Stimulated activated CD4-positive, alpha-beta T cell treated with anti-CD3 and anti-CD28 coated beads, TNF-alpha, amount 100 ng/mL, for 1 hour (primary cell): ENCODE data around the gene INPP4A.

ENCODE experiments used
- DNase-seq, 3 donors: peaks; one replicate each; pipeline ENCODE4 v3.0.0-alpha.2; 2020; ENCODE audit warnings: low read depth in 3 of 3, low spot score in 1 of 3

Gene INPP4A

GRCh38 chr2:98608962-98609604, 164.4 kb downstream of the INPP4A start:
- no peak for DNase-seq

DNA sequence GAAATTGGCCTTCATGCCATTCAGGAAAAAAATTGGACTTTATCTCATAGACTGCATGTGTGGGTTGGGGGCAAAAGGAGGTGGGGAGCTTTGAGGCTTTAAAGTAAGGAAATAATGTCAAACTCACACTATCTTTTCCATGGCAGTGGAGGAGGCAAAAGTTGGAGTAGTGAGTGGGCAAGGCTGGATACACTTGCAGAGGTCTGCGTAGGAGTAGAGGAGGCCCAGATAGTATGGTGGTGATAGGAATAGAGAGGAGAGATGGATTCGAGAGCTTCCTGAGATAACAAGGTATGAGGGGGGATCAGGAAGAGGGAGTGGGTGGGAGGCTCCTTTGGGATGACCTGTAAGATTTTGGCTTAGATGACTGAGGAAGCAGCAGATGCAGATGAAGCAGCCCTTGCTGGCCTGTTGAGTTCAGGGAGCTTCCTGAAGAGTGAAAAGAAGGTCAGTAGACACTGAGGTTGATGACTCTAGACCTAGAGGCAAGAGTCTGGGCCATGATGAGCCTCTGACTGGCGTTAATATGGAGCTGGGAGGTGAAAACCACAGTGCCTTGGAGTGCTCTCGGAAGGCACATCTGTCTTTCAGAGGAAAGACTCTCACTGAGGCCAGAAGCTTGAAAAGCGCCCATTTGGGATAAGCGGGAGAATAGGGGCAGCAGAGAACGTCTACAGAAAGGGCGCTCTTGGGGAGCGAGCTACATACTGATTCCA, 169.5 kb downstream of the INPP4A start:
- no peak for DNase-seq

DNA sequence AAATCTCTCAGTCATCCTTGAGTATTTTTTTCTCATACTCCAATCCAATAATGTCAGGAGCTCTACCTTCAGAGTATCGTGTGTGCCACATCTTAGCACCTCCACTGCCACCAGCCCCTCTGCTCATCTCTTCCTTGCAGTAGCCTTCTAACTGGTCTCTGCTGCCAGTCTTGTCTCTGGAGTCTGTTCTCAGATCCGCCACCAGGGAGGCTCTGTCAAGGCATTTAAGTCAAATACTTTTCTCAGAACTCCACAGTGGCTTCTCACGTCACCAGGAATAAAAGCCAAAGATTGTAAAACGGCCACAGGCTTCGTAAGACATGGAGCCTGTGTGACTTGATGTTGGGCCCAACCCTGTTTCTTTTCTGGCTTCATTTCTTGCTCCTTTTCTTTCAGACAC, 170.8 kb downstream of the INPP4A start:
- DNase-seq = no peak

DNA sequence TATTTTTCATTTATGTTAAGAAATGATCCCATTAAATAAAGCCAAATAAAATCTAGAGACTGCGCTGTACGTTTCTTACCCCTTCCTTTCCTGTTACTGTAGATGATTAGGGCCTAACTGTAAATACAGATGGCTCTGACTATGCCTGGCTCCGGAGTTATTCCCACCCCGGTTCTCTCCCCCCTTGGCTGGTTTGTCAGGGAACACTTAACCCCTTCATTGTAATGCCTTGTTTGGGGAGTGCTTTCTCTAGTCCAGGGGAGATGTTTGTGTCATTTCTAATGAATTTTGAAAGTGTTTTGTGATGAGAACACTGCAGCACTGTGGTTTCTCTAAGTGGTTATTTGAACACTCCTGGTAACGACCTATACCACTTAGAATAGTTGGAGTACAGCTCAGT, 172.5 kb downstream of the INPP4A start:
- DNase-seq = no peak

DNA sequence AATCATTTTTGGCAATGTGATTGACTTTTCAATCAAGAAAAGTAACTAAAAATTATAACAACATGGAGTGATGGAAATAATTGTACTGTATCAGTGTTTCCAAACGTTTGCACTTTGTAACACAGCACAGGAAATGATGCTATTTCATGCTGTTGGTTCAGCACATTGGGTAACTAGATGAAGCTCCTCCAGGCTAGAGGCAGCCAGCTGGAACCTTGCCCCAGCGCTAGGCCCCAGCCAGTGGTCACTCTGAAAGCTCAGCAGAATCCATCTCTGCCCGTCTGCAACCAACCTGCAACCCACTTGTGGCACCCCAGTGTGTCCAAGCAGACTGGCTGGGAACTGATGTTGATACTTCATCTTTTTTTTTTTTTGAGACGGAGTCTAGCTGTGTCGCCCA, 179.0 kb downstream of the INPP4A start:
- no peak for DNase-seq

DNA sequence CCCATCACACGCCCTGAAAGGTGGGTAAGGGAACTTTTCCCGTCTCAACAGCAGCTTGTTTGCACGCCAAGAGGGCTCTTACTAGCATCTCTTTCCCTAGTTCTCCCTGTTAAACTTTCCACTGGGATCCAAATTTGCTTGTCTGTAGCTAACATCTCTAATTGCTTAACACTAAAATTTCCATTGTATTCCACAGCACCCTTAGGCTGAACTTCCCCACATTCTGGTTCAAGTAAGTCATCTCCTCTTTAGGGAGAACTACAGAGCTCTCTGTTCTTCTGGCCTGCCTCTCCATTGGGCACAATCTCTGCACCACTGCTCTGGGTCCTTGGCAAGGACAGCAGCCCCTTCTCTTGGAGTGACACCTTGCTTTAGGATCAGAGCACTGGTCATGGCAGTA, 187.7 kb downstream of the INPP4A start:
- DNase-seq = no peak

GRCh38 chr2:98634406-98635092, 189.9 kb downstream of the INPP4A start:
- DNase-seq = peak in 1 of 3 donors; percentile 20

- DNase-seq = peak in 1 of 3 donors; percentile 15
Observed at GRCh38 chr2:98637401-98638147, 192.9 kb downstream of the INPP4A start.

DNA sequence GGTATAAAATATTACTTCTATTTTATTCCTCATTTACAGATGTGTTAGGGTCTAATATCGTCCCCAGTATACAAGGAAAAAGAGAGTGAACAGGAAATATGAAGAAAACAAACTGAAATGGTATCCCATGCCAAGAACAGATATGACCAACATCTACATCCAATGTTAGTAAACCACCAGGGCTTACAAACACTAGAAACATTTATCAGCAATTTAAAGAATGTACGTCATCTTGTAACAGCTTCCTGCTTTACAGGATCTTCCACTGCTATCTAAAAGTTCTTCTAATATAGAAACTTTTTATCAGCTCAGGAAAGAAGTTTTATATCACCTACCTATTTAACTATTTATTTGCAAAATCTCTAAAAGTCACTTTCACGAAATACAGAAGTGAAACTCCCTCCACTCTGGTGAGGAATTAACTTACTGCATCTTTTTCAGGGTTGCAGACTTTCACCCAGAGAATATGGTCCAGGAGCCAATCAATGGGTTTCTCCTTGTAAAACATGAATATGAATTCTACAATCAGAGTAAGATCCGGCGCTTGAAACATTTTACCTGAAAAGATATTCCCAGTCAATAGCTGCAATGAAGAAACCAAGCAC, 198.9 kb downstream of the INPP4A start:
- DNase-seq = no peak
